CD14-positive monocyte (primary cell): Measurements from ENCODE around the gene ITGA11. TPM values are rescaled to one million over a fixed set of nuclear protein-coding genes. Genes with fewer than 3 reads are reported as not detected.
"Not testable (repeated sequence)": the region's sequence is repeated elsewhere in the genome, so short reads cannot be mapped to it uniquely, and the experiment has no call there.

Experiments
- DNase-seq, 3 donors: peaks; one replicate each; pipeline ENCODE4 v3.0.0-alpha.2; 2011 to 2022
- H2AFZ ChIP-seq: 2 replicates; pipeline ENCODE4 v1.6.0; 2012; ENCODE audit warnings: mild to moderate bottlenecking, low read depth, low read length, inconsistent platforms; ENCODE audit not compliant: insufficient read depth, poor library complexity, severe bottlenecking
- H3K27ac ChIP-seq, 2 donors: 1 replicate in 1 of 2; 2 replicates in 1 of 2; pipeline ENCODE4 v1.5.1; 2012 to 2013; ENCODE audit warnings: low read length in 2 of 2, control low read depth in 1 of 2, inconsistent platforms in 1 of 2, low read depth in 1 of 2, mild to moderate bottlenecking in 1 of 2
- H3K27me3 ChIP-seq, 2 donors: one replicate each; pipeline versions ENCODE4 v1.6.0 to v1.6.1; 2011 to 2013; ENCODE audit warnings: low read length in 2 of 2; ENCODE audit not compliant: control insufficient read depth in 2 of 2, insufficient read depth in 2 of 2
- H3K36me3 ChIP-seq, 2 donors: replicated peaks in 1 of 2; 1 replicate in 1 of 2; 2 replicates in 1 of 2; pipeline versions ENCODE4 v1.5.1 to v1.6.1; 2012 to 2013; ENCODE audit warnings: low read length in 2 of 2, control low read depth in 1 of 2, inconsistent platforms in 1 of 2, mild to moderate bottlenecking in 1 of 2; ENCODE audit not compliant: insufficient read depth in 2 of 2, control insufficient read depth in 1 of 2
- H3K4me1 ChIP-seq, 2 donors: 1 replicate in 1 of 2; 2 replicates in 1 of 2; pipeline versions ENCODE4 v1.5.1 to v1.6.1; 2012 to 2013; ENCODE audit warnings: low read length in 2 of 2, control low read depth in 1 of 2, inconsistent platforms in 1 of 2, mild to moderate bottlenecking in 1 of 2, moderate library complexity in 1 of 2; ENCODE audit not compliant: insufficient read depth in 2 of 2, control insufficient read depth in 1 of 2
- H3K4me2 ChIP-seq: replicated peaks from 2 replicates; pipeline ENCODE3; 2012; ENCODE audit warnings: low read length, moderate library complexity, mild to moderate bottlenecking; ENCODE audit not compliant: poor library complexity, severe bottlenecking; ENCODE audit errors: extremely low read depth
- H3K4me3 ChIP-seq, 3 experiments: fragments of 200-600 bp in 1 of 3; sonication (generic) in 1 of 3; replicated peaks in 1 of 3; 1 replicate in 2 of 3; 2 replicates in 1 of 3; pipeline ENCODE4 v1.5.1; 2011 to 2013; ENCODE audit warnings: low read length in 3 of 3, mild to moderate bottlenecking in 3 of 3, control low read depth in 2 of 3, low read depth in 2 of 3, inconsistent platforms in 1 of 3, moderate library complexity in 1 of 3
- H3K79me2 ChIP-seq: 2 replicates; pipeline ENCODE4 v1.6.0; 2012; ENCODE audit warnings: mild to moderate bottlenecking, control low read depth, inconsistent platforms, low read length, moderate library complexity; ENCODE audit not compliant: insufficient read depth
- H3K9ac ChIP-seq: 2 replicates; pipeline ENCODE4 v1.6.0; 2017; ENCODE audit warnings: low read length, mild to moderate bottlenecking; ENCODE audit not compliant: insufficient read depth, poor library complexity, severe bottlenecking
- H3K9me3 ChIP-seq, 2 donors: replicated peaks in 1 of 2; 1 replicate in 1 of 2; 2 replicates in 1 of 2; pipeline versions ENCODE4 v1.5.1 to v1.6.1; 2012 to 2013; ENCODE audit warnings: low read length in 2 of 2, control low read depth in 1 of 2; ENCODE audit not compliant: control insufficient read depth in 1 of 2, insufficient read depth in 1 of 2
- H4K20me1 ChIP-seq: 2 replicates; pipeline ENCODE4 v1.6.0; 2012; ENCODE audit warnings: mild to moderate bottlenecking, low read length, control low read depth, moderate library complexity; ENCODE audit not compliant: insufficient read depth
- H3K27ac Mint-ChIP-seq, 7 donors: one replicate each; pipeline ENCODE4 v1.8.0; 2020; ENCODE audit warnings: mild to moderate bottlenecking in 7 of 7, mixed read lengths in 7 of 7, moderate library complexity in 6 of 7, inconsistent platforms in 2 of 7
- H3K27me3 Mint-ChIP-seq, 3 donors: one replicate each; pipeline ENCODE4 v1.8.0; 2021 to 2022; ENCODE audit warnings: low read depth in 3 of 3, mild to moderate bottlenecking in 3 of 3, mixed read lengths in 3 of 3, moderate library complexity in 3 of 3, inconsistent platforms in 1 of 3
- H3K36me3 Mint-ChIP-seq, 2 donors: one replicate each; pipeline ENCODE4 v1.8.0; 2020; ENCODE audit warnings: mixed read lengths in 2 of 2, inconsistent platforms in 1 of 2, mild to moderate bottlenecking in 1 of 2
- H3K4me1 Mint-ChIP-seq: one replicate; pipeline ENCODE4 v1.8.0; 2020; ENCODE audit warnings: mild to moderate bottlenecking, mixed read lengths
- H3K4me3 Mint-ChIP-seq, 2 donors: one replicate each; pipeline ENCODE4 v1.8.0; 2020; ENCODE audit warnings: mild to moderate bottlenecking in 2 of 2, mixed read lengths in 2 of 2, moderate library complexity in 1 of 2
- H3K9me3 Mint-ChIP-seq, 7 donors: one replicate each; pipeline ENCODE4 v1.8.0; 2020 to 2022; ENCODE audit warnings: mixed read lengths in 7 of 7, mild to moderate bottlenecking in 6 of 7, moderate library complexity in 6 of 7, inconsistent platforms in 2 of 7
- WGBS: methylation state at CpG from one replicate; pipeline ENCODE4 v1.1.5; 2013; ENCODE audit warnings: missing lambda C conversion rate; ENCODE audit not compliant: insufficient coverage; 5-methylcytosine and 5-hydroxymethylcytosine counted together
- intact Hi-C, 2 donors: fragments of 100-400 bp; cut with micrococcal nuclease; formaldehyde crosslinking; loops; one replicate each; pipeline versions ENCODE4 v1.15.0 to v1.15.1; 2023
- polyA plus RNA-seq, 3 donors: library from polyadenylated mRNA; depleted of rRNA in 1 of 3; unstranded in 2 of 3; stranded (reverse) in 1 of 3; fragments of 300-500 nt in 2 of 3; fragments of >200 nt in 1 of 3; fragmentation: Illumina TruSeq in 2 of 3; gene quantifications; 1 replicate in 2 of 3; 2 replicates in 1 of 3; pipeline ENCODE4 v1.2.3, GENCODE V29; 2012 to 2021
- TF ChIP-seq, protein P1 (sequence below): fragments of 200-600 bp; IDR thresholded peaks from one replicate; pipeline ENCODE4 v1.8.0; 2022; ENCODE audit warnings: antibody characterized with exemption, mild to moderate bottlenecking

ITGA11 gene
- polyA plus RNA-seq, 3 donors: under 0.01 to 0.01 TPM; not detected in 1

DNA sequence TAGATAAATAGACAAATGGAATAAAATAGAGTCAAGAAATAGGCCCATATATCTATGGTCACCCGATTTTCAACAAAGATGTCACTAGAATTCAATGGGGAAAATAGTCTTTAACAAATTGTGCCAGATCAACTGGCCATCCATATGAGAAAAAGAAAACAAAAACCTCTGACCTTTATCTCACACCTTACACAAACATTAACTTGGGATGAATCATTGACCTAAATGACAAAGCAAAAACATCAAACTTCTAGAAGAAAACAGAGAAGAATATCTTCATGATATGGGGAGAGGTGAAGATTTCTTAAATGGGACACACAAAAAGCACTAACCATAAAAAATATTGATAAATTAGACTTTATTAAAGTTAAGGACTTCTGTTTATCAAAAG, 31.9 kb downstream of the ITGA11 start:
- no CpG with 5 or more reads among the region's 1 CpG for WGBS
- no peak for DNase-seq
- TF ChIP-seq, protein P1, sequence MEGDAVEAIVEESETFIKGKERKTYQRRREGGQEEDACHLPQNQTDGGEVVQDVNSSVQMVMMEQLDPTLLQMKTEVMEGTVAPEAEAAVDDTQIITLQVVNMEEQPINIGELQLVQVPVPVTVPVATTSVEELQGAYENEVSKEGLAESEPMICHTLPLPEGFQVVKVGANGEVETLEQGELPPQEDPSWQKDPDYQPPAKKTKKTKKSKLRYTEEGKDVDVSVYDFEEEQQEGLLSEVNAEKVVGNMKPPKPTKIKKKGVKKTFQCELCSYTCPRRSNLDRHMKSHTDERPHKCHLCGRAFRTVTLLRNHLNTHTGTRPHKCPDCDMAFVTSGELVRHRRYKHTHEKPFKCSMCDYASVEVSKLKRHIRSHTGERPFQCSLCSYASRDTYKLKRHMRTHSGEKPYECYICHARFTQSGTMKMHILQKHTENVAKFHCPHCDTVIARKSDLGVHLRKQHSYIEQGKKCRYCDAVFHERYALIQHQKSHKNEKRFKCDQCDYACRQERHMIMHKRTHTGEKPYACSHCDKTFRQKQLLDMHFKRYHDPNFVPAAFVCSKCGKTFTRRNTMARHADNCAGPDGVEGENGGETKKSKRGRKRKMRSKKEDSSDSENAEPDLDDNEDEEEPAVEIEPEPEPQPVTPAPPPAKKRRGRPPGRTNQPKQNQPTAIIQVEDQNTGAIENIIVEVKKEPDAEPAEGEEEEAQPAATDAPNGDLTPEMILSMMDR: no peak
- Histone ChIP-seq H3K36me3 (no peaks in the 10 kb centered on the region), H3K9me3 (no peaks in the 10 kb centered on the region), H3K27me3 (no peaks in the 10 kb centered on the region), H3K27ac (no peak overlapping the region), H3K4me2 (no peak overlapping the region), H2AFZ (no peak overlapping the region), H3K9ac (no peak overlapping the region), H4K20me1 (no peaks in the 10 kb centered on the region), H3K4me3 (no peak overlapping the region), H3K79me2 (no peaks in the 10 kb centered on the region), H3K4me1 (no peaks in the 10 kb centered on the region)
- no peaks in the 10 kb centered on the region for H3K4me1 Mint-ChIP-seq
- peaks cover 0 to 4% (median 2%) of the 10 kb centered on the region in 7 donors for H3K9me3 Mint-ChIP-seq
- H3K4me3 Mint-ChIP-seq: no peak overlapping the region
- H3K27me3 Mint-ChIP-seq: peaks cover 0 to 5% (median 5%) of the 10 kb centered on the region in 3 donors
- intact Hi-C loops: no loop called here
- no peaks in the 10 kb centered on the region for H3K36me3 Mint-ChIP-seq
- H3K27ac Mint-ChIP-seq: no peak overlapping the region

DNA sequence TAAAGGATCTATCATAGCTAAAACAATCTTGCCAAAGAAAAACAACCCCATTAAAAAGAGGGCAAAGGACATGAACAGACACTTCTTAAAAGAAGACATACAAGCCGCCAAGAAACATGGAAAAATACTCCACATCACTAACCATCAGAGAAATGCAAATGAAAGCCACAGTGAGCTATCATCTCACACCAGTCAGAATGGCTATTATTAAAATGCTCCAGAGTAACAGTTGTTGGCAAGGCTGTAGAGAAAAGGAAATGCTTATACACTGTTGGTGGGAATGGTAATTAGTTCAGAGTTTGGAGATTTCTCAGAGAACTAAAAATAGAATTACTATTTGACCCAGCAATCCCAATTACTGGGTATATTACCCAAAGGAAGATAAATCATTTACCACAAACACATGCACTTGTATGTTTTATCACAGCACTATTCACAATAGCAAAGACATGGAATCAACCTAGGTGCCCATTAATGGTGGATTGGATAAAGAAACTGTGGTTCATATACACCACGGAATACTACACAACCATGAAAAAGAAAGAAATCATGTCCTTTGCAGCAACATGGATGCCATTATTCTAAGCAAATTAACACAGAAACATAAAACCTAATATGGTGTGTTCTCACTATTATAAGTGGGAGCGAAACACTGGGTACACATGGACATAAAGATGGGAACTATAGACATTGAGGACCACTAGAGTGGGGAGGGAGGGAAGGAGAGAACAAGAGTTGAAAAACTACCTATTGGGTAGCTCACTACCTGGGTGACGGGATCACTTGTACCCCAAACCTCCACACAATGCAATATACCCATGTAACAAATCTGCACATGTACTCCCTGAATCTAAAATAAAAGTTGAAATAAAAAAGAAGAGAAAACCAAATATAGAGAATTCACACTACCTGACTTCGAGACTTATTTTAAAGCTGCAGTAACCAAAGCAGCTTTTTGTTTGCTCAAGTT, 32.6 kb downstream of the ITGA11 start:
- Histone ChIP-seq H3K79me2 (no peaks in the 10 kb centered on the region), H3K9ac (no peak overlapping the region), H3K4me2 (no peak overlapping the region), H3K27ac (no peak overlapping the region), H3K27me3 (no peaks in the 10 kb centered on the region), H3K4me3 (no peak overlapping the region), H3K36me3 (no peaks in the 10 kb centered on the region), H3K4me1 (no peaks in the 10 kb centered on the region), H4K20me1 (no peaks in the 10 kb centered on the region), H3K9me3 (no peaks in the 10 kb centered on the region), H2AFZ (no peak overlapping the region)
- no CpG with 5 or more reads among the region's 5 CpGs for WGBS
- TF ChIP-seq, protein P1: no peak
- H3K9me3 Mint-ChIP-seq: peaks cover 0 to 6% (median 2%) of the 10 kb centered on the region in 7 donors
- H3K4me3 Mint-ChIP-seq: no peak overlapping the region
- no peaks in the 10 kb centered on the region for H3K4me1 Mint-ChIP-seq
- no peak for DNase-seq
- no peak overlapping the region for H3K27ac Mint-ChIP-seq
- intact Hi-C loops: no loop called here
- H3K36me3 Mint-ChIP-seq: no peaks in the 10 kb centered on the region
- peaks cover 1 to 6% (median 5%) of the 10 kb centered on the region in 3 donors for H3K27me3 Mint-ChIP-seq

DNA sequence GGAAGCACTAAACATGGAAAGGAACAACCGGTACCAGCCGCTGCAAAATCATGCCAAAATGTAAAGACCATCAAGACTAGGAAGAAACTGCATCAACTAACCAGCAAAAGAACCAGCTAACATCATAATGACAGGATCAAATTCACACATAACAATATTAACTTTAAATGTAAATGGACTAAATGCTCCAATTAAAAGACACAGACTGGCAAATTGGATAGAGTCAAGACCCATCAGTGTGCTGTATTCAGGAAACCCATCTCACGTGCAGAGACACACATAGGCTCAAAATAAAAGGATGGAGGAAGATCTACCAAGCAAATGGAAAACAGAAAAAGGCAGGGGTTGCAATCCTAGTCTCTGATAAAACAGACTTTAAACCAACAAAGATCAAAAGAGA, 34.0 kb downstream of the ITGA11 start:
- H3K4me3 ChIP-seq, H3K4me2 ChIP-seq, H3K27ac Mint-ChIP-seq, H3K27ac ChIP-seq, H3K27me3 Mint-ChIP-seq, H3K36me3 Mint-ChIP-seq, intact Hi-C loops, H3K9me3 Mint-ChIP-seq, H3K27me3 ChIP-seq, H3K4me1 ChIP-seq, H3K4me3 Mint-ChIP-seq, H3K79me2 ChIP-seq, DNase-seq, H4K20me1 ChIP-seq, H3K9me3 ChIP-seq, H3K9ac ChIP-seq, H3K4me1 Mint-ChIP-seq, H2AFZ ChIP-seq, H3K36me3 ChIP-seq: not testable (repeated sequence)
- no CpG with 5 or more reads among the region's 3 CpGs for WGBS
